MM.1S (cell line): ENCODE data around the gene PCBP4.
"Not testable (repeated sequence)": the region's sequence is repeated elsewhere in the genome, so short reads cannot be mapped to it uniquely, and the experiment has no call there.

ENCODE experiments used
- DNase-seq: peaks from one replicate; pipeline ENCODE4 v3.0.0-alpha.2; 2015
- H2AFZ ChIP-seq: fragments of 300-600 bp; sonication (generic); 2 replicates; pipeline ENCODE4 v1.6.0; 2016; ENCODE audit warnings: antibody characterized with exemption, low read length
- H3F3A ChIP-seq: fragments of 300-600 bp; sonication (generic); 2 replicates; pipeline ENCODE4 v1.6.1; 2016; ENCODE audit warnings: mild to moderate bottlenecking, antibody characterized with exemption, low read length, moderate library complexity, mixed read lengths; ENCODE audit not compliant: insufficient read depth
- H3K27ac ChIP-seq: fragments of 300-600 bp; sonication (generic); 2 replicates; pipeline ENCODE4 v1.5.1; 2016; ENCODE audit warnings: mild to moderate bottlenecking, low read length
- H3K27me3 ChIP-seq: fragments of 300-600 bp; sonication (generic); replicated peaks from 2 replicates; pipeline ENCODE4 v1.6.0; 2016; ENCODE audit warnings: low read length; ENCODE audit not compliant: insufficient read depth
- H3K36me3 ChIP-seq: fragments of 300-600 bp; sonication (generic); replicated peaks from 2 replicates; pipeline ENCODE4 v1.6.1; 2016; ENCODE audit warnings: mild to moderate bottlenecking, low read length, mixed read lengths; ENCODE audit not compliant: insufficient read depth
- H3K4me1 ChIP-seq: fragments of 300-600 bp; sonication (generic); 2 replicates; pipeline ENCODE4 v1.6.1; 2016; ENCODE audit warnings: low read length, mixed read lengths
- H3K4me2 ChIP-seq: fragments of 300-600 bp; sonication (generic); 2 replicates; pipeline ENCODE4 v1.6.0; 2016; ENCODE audit warnings: low read depth, low read length
- H3K4me3 ChIP-seq: fragments of 300-600 bp; sonication (generic); 2 replicates; pipeline ENCODE4 v1.5.1; 2016; ENCODE audit warnings: low read length, mixed read lengths
- H3K79me2 ChIP-seq: fragments of 300-600 bp; sonication (generic); 2 replicates; pipeline ENCODE4 v1.6.1; 2016; ENCODE audit warnings: mixed run types, low read length, mixed read lengths
- H3K9ac ChIP-seq: fragments of 300-600 bp; sonication (generic); 2 replicates; pipeline ENCODE4 v1.6.1; 2016; ENCODE audit warnings: low read length, mixed read lengths
- H3K9me2 ChIP-seq: fragments of 300-600 bp; sonication (generic); replicated peaks from 2 replicates; pipeline ENCODE4 v1.6.1; 2016; ENCODE audit warnings: mild to moderate bottlenecking, low read length, mixed read lengths; ENCODE audit not compliant: insufficient read depth
- H3K9me3 ChIP-seq: fragments of 300-600 bp; sonication (generic); replicated peaks from 2 replicates; pipeline ENCODE4 v1.6.1; 2016; ENCODE audit warnings: mild to moderate bottlenecking, low read length, mixed read lengths; ENCODE audit not compliant: insufficient read depth
- H4K20me1 ChIP-seq: fragments of 300-600 bp; sonication (generic); 2 replicates; pipeline ENCODE4 v1.6.1; 2016; ENCODE audit warnings: mild to moderate bottlenecking, low read length, moderate library complexity, mixed read lengths; ENCODE audit not compliant: insufficient read depth
- EZH2 ChIP-seq: fragments of 300-600 bp; sonication (generic); optimal IDR thresholded peaks from 2 replicates; pipeline ENCODE3; 2017; ENCODE audit warnings: low read depth, mild to moderate bottlenecking, antibody characterized with exemption, low read length, mixed read lengths
- EZH2phosphoT487 ChIP-seq: fragments of 300-600 bp; sonication (generic); IDR thresholded peaks from 2 replicates; pipeline ENCODE4 v1.6.1; 2018; ENCODE audit warnings: antibody characterized with exemption, low read length
- TF ChIP-seq, protein P1 (sequence below): fragments of 300-600 bp; sonication (generic); IDR thresholded peaks from 2 replicates; pipeline ENCODE4 v1.5.1; 2016; ENCODE audit warnings: antibody characterized with exemption, low read length, mixed read lengths

The PCBP4 gene

DNA sequence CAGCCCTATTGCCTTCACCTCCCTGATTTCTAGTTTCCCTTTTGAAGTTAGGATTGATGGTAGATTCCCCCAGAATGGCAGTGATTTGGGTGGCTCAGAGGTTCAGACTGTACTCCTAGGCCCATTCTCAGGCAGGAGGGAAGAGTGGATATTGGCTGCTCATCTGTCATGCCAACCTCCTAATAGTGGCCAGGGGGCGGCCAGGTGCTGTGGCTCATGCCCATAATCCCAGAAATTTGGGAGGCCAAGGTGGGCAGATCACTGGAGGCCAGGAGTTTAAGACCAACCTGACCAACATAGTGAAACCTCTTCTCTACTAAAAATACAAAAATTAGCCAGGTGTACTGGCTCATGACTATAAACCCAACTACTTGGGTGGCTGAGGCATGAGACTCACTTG is 36.8 kb downstream of the PCBP4 start:
- no peaks in the 10 kb centered on the region for H3F3A ChIP-seq
- H3K4me3 ChIP-seq = no peak overlapping the region
- DNase-seq = no peak
- H3K4me1 ChIP-seq = no peaks in the 10 kb centered on the region
- no peaks in the 10 kb centered on the region for H3K27me3 ChIP-seq
- H3K4me2 ChIP-seq = no peak overlapping the region
- H3K9me3 ChIP-seq = no peaks in the 10 kb centered on the region
- TF ChIP-seq, protein P1, sequence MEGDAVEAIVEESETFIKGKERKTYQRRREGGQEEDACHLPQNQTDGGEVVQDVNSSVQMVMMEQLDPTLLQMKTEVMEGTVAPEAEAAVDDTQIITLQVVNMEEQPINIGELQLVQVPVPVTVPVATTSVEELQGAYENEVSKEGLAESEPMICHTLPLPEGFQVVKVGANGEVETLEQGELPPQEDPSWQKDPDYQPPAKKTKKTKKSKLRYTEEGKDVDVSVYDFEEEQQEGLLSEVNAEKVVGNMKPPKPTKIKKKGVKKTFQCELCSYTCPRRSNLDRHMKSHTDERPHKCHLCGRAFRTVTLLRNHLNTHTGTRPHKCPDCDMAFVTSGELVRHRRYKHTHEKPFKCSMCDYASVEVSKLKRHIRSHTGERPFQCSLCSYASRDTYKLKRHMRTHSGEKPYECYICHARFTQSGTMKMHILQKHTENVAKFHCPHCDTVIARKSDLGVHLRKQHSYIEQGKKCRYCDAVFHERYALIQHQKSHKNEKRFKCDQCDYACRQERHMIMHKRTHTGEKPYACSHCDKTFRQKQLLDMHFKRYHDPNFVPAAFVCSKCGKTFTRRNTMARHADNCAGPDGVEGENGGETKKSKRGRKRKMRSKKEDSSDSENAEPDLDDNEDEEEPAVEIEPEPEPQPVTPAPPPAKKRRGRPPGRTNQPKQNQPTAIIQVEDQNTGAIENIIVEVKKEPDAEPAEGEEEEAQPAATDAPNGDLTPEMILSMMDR = no peak
- TF ChIP-seq EZH2 (no peak), EZH2phosphoT487 (no peak)
- H3K79me2 ChIP-seq = no peaks in the 10 kb centered on the region
- no peaks in the 10 kb centered on the region for H3K9me2 ChIP-seq
- no peak overlapping the region for H3K27ac ChIP-seq
- H3K9ac ChIP-seq = no peak overlapping the region
- H2AFZ ChIP-seq = no peak overlapping the region
- no peaks in the 10 kb centered on the region for H4K20me1 ChIP-seq
- no peaks in the 10 kb centered on the region for H3K36me3 ChIP-seq

DNA sequence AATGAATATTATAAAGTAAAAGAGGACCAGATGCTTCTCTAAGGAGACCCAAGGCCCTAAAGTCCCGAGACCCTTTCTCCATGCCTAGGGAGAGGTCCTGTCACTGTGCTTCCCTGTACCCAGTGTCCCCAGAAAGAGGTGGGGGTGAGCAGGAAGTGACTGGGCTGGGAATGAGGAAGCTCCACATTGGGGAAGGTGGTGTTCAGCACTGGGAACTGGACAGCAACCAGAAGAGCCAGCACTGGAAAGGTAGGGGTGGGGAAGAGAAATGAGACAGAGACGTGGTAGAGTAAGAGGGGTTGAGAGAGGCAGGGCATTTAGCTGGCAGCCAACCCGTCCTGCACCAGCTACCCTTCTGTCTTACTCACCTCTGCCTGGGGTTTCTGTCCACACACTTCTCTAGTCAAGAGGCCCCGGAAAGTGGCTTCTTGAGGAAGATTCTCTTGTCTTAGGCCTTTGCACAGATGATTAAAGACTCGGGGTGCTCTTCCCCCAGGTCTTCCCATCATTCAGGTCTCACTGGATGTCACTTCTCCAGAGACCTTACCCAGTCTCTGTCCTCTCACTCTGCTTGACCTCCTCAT is 37.7 kb downstream of the PCBP4 start:
- H3K27ac ChIP-seq = no peak overlapping the region
- H3F3A ChIP-seq = no peaks in the 10 kb centered on the region
- no peak overlapping the region for H3K4me3 ChIP-seq
- no peak overlapping the region for H3K4me2 ChIP-seq
- no peaks in the 10 kb centered on the region for H3K36me3 ChIP-seq
- no peak for TF ChIP-seq EZH2
- TF ChIP-seq EZH2phosphoT487 = no peak
- TF ChIP-seq, protein P1 = no peak
- no peaks in the 10 kb centered on the region for H4K20me1 ChIP-seq
- no peak overlapping the region for H2AFZ ChIP-seq
- DNase-seq = no peak
- no peaks in the 10 kb centered on the region for H3K4me1 ChIP-seq
- H3K9me2 ChIP-seq = no peaks in the 10 kb centered on the region
- no peaks in the 10 kb centered on the region for H3K27me3 ChIP-seq
- H3K79me2 ChIP-seq = no peaks in the 10 kb centered on the region
- H3K9me3 ChIP-seq = no peaks in the 10 kb centered on the region
- no peak overlapping the region for H3K9ac ChIP-seq

DNA sequence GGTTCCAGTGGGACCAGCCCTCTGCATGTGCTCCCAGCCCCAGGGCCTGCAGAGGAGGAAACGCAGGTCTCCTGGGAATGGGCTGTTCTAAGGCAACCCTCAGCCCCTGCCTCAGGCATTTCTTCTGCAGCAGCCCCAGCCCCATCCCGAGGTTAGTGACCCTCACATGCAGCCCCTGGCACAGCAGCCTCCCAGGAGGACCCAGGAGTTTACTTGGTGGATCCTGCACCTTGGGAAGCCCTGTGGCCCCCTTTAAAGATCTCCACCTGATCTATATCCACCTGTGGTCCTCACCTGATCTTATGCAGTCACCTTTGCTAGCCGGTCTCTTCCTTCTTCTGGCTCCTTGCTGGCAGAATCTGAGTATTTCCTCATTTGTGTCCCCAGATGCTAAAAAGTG is 38.3 kb downstream of the PCBP4 start:
- H3K9ac ChIP-seq, H3K4me1 ChIP-seq, H3K36me3 ChIP-seq: not testable (repeated sequence)

DNA sequence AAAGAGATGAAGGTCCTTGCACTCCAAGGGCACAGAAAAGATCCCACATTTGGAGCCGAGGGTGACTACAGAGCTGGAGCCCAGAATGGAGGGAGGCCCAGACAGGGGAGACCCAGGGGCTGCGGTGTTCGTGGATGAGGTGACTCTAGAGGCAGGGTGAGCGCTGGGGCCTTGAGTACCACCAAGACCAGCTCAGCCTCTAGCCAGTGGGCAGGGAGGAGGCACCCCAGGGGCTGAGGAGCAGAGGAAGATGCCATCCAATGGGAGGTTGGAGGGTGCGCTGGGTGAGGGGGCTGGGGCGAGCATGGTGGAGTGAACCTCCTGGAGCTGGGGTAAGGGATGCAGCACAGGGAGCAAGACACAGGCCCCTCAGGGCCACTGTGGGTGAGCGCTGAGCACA is 38.8 kb downstream of the PCBP4 start:
- no peak overlapping the region for H3K27ac ChIP-seq
- no peak overlapping the region for H2AFZ ChIP-seq
- no peak for TF ChIP-seq EZH2
- H3K27me3 ChIP-seq = no peaks in the 10 kb centered on the region
- no peaks in the 10 kb centered on the region for H3K9me3 ChIP-seq
- H3K36me3 ChIP-seq = no peaks in the 10 kb centered on the region
- H3K9me2 ChIP-seq = no peaks in the 10 kb centered on the region
- H3K79me2 ChIP-seq = no peaks in the 10 kb centered on the region
- no peak overlapping the region for H3K9ac ChIP-seq
- DNase-seq = no peak
- no peak overlapping the region for H3K4me2 ChIP-seq
- no peaks in the 10 kb centered on the region for H3K4me1 ChIP-seq
- no peaks in the 10 kb centered on the region for H3F3A ChIP-seq
- no peak overlapping the region for H3K4me3 ChIP-seq
- H4K20me1 ChIP-seq = no peaks in the 10 kb centered on the region

More for the DNA sequence above, 38.3 kb downstream of the PCBP4 start:
- not testable (repeated sequence) for H3K27me3 ChIP-seq, H4K20me1 ChIP-seq, H3K79me2 ChIP-seq, H3F3A ChIP-seq, H3K4me3 ChIP-seq, H3K9me3 ChIP-seq, DNase-seq, H2AFZ ChIP-seq, H3K4me2 ChIP-seq, H3K27ac ChIP-seq, H3K9me2 ChIP-seq
